Testis (tissue), 3 donors: ENCODE measurements around the gene ECHS1. TPM values are rescaled to one million over a fixed set of nuclear protein-coding genes. Genes with fewer than 3 reads are reported as not detected.

Source experiments
- DNase-seq: peaks from one replicate; pipeline ENCODE4 v3.0.0-alpha.2; 2019
- H3K27ac ChIP-seq, 2 donors: fragments of 200-600 bp; sonication (generic); one replicate each; pipeline ENCODE4 v1.5.1; 2019
- H3K27me3 ChIP-seq: fragments of 200-600 bp; sonication (generic); one replicate; pipeline ENCODE4 v1.5.1; 2019
- H3K36me3 ChIP-seq: fragments of 200-600 bp; sonication (generic); one replicate; pipeline ENCODE4 v1.5.1; 2017; ENCODE audit warnings: low read depth; ENCODE audit errors: missing control alignments
- H3K4me1 ChIP-seq: fragments of 200-600 bp; sonication (generic); one replicate; pipeline ENCODE4 v1.5.1; 2019
- H3K4me3 ChIP-seq, 2 donors: fragments of 200-600 bp; sonication (generic); one replicate each; pipeline ENCODE4 v1.5.1; 2017 to 2019
- H3K9me3 ChIP-seq: fragments of 200-600 bp; sonication (generic); one replicate; pipeline ENCODE4 v1.5.1; 2017
- POLR2A ChIP-seq: fragments of 450-650 bp; IDR thresholded peaks from one replicate; pipeline ENCODE4 v1.6.1; 2017; ENCODE audit warnings: antibody characterized with exemption, mild to moderate bottlenecking, moderate library complexity
- WGBS, 2 donors: methylation state at CpG; one replicate each; pipeline ENCODE4 v1.1.5; 2018; 5-methylcytosine and 5-hydroxymethylcytosine counted together
- intact Hi-C: fragments of 100-400 bp; cut with DNase I; formaldehyde crosslinking; loops from one replicate; pipeline ENCODE4 v1.15.1; 2023; ENCODE audit warnings: low total_unique reads
- polyA plus RNA-seq: library from polyadenylated mRNA; stranded (reverse); fragments of 350-450 nt; fragmentation: Illumina TruSeq; extraction: RNeasy Lipid Tissue Mini Kit (QIAGEN cat#74804); gene quantifications from one replicate; pipeline ENCODE4 v1.2.3, GENCODE V29; 2014; ENCODE audit warnings: low read depth, low replicate concordance; ENCODE audit not compliant: insufficient read depth
- total RNA-seq, 2 donors: library from RNA; depleted of rRNA; stranded (reverse); fragments of >200 nt; gene quantifications; one replicate each; pipeline ENCODE4 v1.2.3, GENCODE V29; 2016
- TF ChIP-seq, protein P1 (sequence below), 3 experiments: fragments of 450-650 bp in 2 of 3; fragments of 200-600 bp in 1 of 3; sonication (generic) in 1 of 3; IDR thresholded peaks; one replicate each; pipeline ENCODE4 v1.5.1; 2016 to 2019; ENCODE audit warnings: antibody characterized with exemption in 3 of 3, mild to moderate bottlenecking in 2 of 3, moderate library complexity in 1 of 3

Gene ECHS1
- total and polyA plus RNA-seq, 3 donors from 2014 or later, result 104 to 118 (median 118) TPM

DNA sequence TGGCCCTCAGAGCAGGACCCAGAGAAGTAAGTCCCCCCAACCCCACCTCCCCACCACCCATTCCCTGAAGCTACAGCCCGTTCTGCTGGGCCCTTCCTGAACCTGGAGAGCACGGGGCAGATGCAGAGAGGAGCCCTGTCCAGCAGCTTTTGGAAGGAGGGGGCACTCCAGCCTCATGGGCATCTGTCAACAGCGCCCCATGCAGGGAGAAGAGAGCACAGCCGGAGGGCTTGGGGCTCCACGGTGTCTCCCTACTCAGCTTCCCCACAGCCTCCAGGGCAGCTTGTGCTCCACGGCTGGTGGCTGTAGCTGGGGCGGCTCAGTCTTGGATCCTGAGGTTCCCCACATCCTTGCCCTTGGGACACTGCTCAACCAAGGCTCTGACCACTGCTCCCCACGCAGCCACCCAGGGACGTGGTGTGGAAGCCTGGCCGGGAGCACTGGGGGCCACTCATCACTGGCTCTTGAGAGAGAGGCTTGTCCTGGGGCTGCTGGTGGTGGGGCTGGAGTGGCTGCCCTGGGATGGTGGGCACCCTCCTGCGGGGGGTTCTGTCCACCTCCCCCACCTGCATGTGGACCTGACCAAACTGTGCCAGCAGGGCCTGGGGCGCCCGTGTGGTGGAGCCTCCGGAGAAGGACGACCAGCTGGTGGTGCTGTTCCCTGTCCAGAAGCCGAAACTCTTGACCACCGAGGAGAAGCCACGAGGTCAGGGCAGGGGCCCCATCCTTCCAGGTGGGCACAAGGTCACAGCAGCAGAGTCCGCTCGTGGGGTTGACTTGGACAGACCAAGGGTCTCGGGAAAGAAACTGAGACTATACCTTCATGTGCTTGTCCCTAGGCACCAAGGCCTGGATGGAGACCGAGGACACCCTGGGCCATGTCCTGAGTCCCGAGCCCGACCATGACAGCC is 21.5 kb downstream of the ECHS1 start:
- Histone ChIP-seq H3K27me3 (no peaks in the 10 kb centered on the region), H3K4me3 (no peak overlapping the region), H3K27ac (no peak overlapping the region), H3K9me3 (no peaks in the 10 kb centered on the region), H3K4me1 (no peaks in the 10 kb centered on the region), H3K36me3 (no peaks in the 10 kb centered on the region)
- intact Hi-C loops, result no loop called here
- DNase-seq, result no peak
- WGBS, 2 donors, result 73 to 76% methylated on average over 10 to 24 of the region's 24 CpGs
- TF ChIP-seq, protein P1, sequence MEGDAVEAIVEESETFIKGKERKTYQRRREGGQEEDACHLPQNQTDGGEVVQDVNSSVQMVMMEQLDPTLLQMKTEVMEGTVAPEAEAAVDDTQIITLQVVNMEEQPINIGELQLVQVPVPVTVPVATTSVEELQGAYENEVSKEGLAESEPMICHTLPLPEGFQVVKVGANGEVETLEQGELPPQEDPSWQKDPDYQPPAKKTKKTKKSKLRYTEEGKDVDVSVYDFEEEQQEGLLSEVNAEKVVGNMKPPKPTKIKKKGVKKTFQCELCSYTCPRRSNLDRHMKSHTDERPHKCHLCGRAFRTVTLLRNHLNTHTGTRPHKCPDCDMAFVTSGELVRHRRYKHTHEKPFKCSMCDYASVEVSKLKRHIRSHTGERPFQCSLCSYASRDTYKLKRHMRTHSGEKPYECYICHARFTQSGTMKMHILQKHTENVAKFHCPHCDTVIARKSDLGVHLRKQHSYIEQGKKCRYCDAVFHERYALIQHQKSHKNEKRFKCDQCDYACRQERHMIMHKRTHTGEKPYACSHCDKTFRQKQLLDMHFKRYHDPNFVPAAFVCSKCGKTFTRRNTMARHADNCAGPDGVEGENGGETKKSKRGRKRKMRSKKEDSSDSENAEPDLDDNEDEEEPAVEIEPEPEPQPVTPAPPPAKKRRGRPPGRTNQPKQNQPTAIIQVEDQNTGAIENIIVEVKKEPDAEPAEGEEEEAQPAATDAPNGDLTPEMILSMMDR (IDR thresholded peaks at IDR 0.05), result no peak
- no peak for TF ChIP-seq POLR2A

DNA sequence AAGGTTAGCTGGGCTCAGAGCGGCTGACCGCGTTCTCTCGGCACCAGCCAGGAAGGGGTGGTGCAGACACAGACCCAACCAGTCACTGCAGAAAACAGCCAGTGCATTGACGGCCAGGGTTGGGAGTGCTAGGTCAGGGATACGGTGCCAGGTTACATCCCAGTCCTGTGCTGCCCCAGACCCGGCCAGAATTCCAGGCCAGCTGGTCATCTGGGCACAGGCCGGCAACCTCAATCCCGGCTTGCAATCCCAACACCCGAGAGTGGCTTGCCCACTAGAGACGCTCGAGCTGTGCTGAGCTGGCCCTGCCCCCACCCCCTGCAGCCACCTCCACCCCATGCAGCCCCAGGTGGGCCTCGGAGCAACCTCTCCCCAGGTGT is 22.2 kb downstream of the ECHS1 start:
- Histone ChIP-seq H3K4me1 (no peaks in the 10 kb centered on the region), H3K27me3 (no peaks in the 10 kb centered on the region), H3K36me3 (no peaks in the 10 kb centered on the region), H3K4me3 (no peak overlapping the region), H3K9me3 (no peaks in the 10 kb centered on the region), H3K27ac (no peak overlapping the region)
- intact Hi-C loops, result no loop called here
- WGBS, 2 donors, result 39 to 59% methylated on average over 10 to 12 of the region's 13 CpGs
- TF ChIP-seq POLR2A, result no peak
- TF ChIP-seq, protein P1 (IDR thresholded peaks at IDR 0.05), result no peak
- no peak for DNase-seq

GRCh38 chr10:133350283-133350949 is 22.7 kb downstream of the ECHS1 start:
- WGBS, 2 donors, result 70 to 72% methylated on average over 2 to 12 of the region's 12 CpGs
- no peaks in the 10 kb centered on the region for H3K4me1 ChIP-seq
- H3K27me3 ChIP-seq, result no peaks in the 10 kb centered on the region
- intact Hi-C loops, result no loop called here
- no peaks in the 10 kb centered on the region for H3K36me3 ChIP-seq
- DNase-seq, result no peak
- H3K9me3 ChIP-seq, result no peaks in the 10 kb centered on the region
- no peak overlapping the region for H3K4me3 ChIP-seq
- no peak overlapping the region for H3K27ac ChIP-seq
- TF ChIP-seq, protein P1 (IDR thresholded peaks at IDR 0.05), result no peak
- TF ChIP-seq POLR2A, result no peak

DNA sequence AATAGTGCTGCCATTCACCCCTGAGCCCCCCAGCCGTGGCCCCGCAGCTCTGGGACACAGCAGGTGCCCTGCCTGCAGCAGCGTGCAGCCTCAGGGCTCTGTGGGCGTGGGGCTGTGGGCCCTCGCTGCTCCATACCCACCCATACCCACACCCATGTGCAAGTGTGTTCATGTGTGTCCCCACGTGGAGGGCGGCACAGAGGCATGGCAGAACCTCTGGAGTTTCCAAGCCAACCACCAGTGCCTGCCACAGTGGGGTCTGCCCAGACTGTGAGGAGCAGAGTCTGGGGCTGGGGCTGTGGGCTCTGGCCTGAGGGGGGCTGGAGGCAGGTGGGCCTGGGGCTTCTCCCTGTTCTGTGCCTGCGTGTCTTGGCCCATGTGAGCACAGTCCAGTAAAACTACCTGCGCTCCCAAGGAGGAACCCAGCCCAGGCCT is 23.6 kb downstream of the ECHS1 start:
- DNase-seq, result no peak
- intact Hi-C loops, result no loop called here
- Histone ChIP-seq H3K27ac (no peak overlapping the region), H3K36me3 (no peaks in the 10 kb centered on the region), H3K4me1 (no peaks in the 10 kb centered on the region), H3K9me3 (no peaks in the 10 kb centered on the region), H3K4me3 (no peak overlapping the region), H3K27me3 (no peaks in the 10 kb centered on the region)
- TF ChIP-seq POLR2A, result no peak
- TF ChIP-seq, protein P1 (IDR thresholded peaks at IDR 0.05), result no peak
- WGBS, 2 donors, result 86 to 92% methylated on average over 6 to 9 of the region's 9 CpGs
